Posterior vena cava (tissue), 2 donors: ENCODE results near the gene ITPKB. TPM values are rescaled to one million over a fixed set of nuclear protein-coding genes. Genes with fewer than 3 reads are reported as not detected.

Experiments
- DNase-seq: peaks from one replicate; pipeline ENCODE4 v3.0.0-alpha.2; 2020; ENCODE audit warnings: low spot score
- intact Hi-C, 2 donors: fragments of 100-400 bp; cut with DNase I; formaldehyde crosslinking; loops; one replicate each; pipeline versions ENCODE4 v1.14.1 to v1.14.2; 2022 to 2023
- total RNA-seq, 2 donors: library from RNA; stranded (reverse); fragmentation: NEBNext Ultra II Directional; extraction: Animal tissue kit (Norgen Biotek cat#: 25700); gene quantifications; one replicate each; pipeline ENCODE4 v1.2.1, GENCODE V29; 2021
- donor health status: DM: yes; HTN: yes; CAD: no.
- donor health status: DM: yes; HTN: yes; CAD: no.

ITPKB gene
- total RNA-seq, 2 donors from 2014 or later, result 22.4 to 24.4 TPM

GRCh38 chr1:226639631-226640061 lies 99.4 kb downstream of the ITPKB start:
- peak; percentile 77 for DNase-seq

DNA sequence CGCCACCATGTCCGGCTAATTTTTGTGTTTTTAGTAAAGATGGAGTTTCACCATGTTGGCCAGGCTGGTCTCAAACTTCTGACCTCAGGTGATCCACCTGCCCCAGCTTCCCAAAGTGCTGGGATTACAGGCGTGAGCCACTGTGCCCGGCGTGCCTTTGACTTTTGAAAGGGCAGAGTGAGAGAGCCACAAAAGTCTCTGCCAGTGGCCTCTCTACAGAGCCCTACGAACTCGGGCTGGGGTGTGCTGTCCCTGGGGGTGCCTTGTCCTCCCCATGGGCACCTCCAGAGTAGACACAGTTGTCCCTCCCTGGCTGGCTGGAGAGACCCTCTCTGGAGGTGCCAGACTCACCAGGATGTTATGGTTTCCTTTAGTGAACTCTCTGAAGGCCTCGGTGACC lies 99.9 kb downstream of the ITPKB start:
- intact Hi-C loops, result loop anchor here in 1 of 2 donors (5.0 kb wide), 1 partner anchor 188 kb away; no protein-coding TSS in a partner anchor
- DNase-seq, result peak; percentile 47

More at GRCh38 chr1:226639631-226640061, 99.4 kb downstream of the ITPKB start:
- intact Hi-C loops, result loop anchor here in 1 of 2 donors (5.0 kb wide), 1 partner anchor 188 kb away; no protein-coding TSS in a partner anchor

DNA sequence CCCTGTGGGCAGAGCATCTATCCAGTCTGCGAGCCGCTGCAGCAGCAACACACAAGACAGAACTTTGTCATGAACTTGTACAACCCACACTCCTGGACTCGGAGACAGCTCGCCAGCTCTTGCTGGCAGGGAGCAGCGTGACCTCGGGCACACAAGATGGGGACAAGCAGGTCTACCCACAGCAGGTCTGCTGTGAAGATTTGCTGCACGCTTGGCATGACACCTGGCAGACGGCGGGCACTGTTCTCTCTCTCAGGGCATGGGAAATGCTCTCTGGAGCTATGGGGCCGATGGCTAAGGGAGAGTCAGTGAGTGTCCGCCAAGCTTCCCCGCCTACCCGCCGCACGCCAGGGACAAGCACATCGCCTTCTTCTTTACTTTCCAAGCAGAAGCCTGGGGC lies 100.5 kb downstream of the ITPKB start:
- DNase-seq, result peak; percentile 82
- intact Hi-C loops, result loop anchor here in 1 of 2 donors (5.0 kb wide), 1 partner anchor 189 kb away; no protein-coding TSS in a partner anchor

GRCh38 chr1:226638001-226638601 lies 101.0 kb downstream of the ITPKB start:
- intact Hi-C loops, result loop anchor here in 1 of 2 donors (5.0 kb wide), 1 partner anchor 189 kb away; no protein-coding TSS in a partner anchor
- peak; percentile 70 for DNase-seq

DNA sequence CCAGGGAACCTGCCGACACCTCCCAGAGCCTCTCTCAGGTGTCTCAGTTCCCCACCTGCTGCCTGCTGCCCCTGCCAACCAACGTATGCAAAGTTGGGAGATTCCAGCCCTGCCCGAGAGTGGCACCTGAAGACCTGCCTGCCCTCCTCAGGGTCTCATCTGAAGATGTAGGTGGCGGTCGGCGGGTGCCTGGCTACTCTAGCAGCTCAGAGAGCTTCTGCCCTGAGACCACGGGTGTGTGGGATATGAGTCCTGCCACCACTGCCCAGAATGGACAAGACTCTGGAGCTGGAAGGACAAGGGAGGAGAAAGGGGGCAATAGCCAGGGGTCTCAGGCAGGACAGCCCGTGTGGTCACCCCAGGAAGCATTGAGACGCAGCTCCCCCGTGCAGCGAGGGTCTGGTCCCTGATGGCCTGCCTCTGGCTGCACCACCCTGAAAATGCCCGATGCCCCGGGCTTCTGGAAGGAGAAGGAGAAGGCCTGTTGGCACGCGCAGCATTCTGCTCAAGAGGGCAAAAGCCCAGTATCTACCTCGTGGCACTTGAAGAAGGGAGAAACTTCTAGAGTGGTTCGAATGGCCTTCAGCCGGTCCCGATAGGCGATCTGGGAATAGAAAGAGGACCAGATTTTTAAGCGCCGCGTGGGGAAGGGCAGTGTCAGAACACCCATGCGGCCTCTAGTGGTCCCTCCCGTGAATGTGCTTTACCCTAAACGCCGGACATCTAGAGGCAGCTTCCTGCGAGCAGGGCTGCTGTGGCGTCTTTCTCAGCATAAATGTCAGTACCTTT lies 101.7 kb downstream of the ITPKB start:
- intact Hi-C loops, result loop anchor here in 1 of 2 donors (5.0 kb wide), 1 partner anchor 190 kb away; no protein-coding TSS in a partner anchor
- DNase-seq, result peak; percentile 87

DNA sequence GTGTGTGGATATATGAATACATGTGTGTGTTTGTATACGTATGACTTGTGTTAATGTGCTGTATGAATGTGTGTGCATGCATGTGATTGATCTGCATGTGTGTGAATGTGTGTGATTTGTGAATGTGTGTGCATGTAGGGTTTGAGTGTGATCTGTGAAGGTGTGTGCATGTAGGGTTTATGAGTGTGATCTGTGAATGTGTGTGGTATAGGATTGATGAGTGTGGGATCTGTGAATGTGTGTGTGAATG lies 102.3 kb downstream of the ITPKB start:
- intact Hi-C loops, result loop anchor here in 1 of 2 donors (5.0 kb wide), 1 partner anchor 191 kb away; no protein-coding TSS in a partner anchor
- no peak for DNase-seq

DNA sequence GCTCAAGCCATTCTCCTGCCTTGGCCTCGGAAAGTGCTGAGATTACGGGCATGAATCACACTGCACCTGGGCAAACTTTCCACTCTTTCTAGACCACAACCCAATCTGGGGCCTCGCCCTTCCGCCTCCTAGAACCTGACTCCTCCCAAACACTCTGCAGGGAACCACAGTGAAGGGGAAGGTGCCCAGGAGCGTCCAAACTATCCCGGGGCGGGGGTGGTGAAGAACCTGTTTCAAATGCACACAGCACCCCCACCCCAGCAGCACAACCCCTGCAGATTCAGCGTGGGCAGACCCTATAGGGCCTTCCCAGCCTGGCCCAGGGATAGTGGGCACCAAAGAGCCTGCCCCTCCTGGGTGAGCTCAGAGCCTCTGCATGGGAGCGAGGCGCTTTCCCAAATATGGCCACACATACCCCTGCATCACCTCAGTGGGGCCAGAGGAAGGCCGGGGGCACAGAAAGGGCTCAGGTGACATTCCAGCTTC lies 103.6 kb downstream of the ITPKB start:
- DNase-seq, result peak; percentile 63
- intact Hi-C loops, result loop anchor here (2.0 to 5.0 kb wide), 2 partner anchors 192 to 193 kb away; no protein-coding TSS in a partner anchor

DNA sequence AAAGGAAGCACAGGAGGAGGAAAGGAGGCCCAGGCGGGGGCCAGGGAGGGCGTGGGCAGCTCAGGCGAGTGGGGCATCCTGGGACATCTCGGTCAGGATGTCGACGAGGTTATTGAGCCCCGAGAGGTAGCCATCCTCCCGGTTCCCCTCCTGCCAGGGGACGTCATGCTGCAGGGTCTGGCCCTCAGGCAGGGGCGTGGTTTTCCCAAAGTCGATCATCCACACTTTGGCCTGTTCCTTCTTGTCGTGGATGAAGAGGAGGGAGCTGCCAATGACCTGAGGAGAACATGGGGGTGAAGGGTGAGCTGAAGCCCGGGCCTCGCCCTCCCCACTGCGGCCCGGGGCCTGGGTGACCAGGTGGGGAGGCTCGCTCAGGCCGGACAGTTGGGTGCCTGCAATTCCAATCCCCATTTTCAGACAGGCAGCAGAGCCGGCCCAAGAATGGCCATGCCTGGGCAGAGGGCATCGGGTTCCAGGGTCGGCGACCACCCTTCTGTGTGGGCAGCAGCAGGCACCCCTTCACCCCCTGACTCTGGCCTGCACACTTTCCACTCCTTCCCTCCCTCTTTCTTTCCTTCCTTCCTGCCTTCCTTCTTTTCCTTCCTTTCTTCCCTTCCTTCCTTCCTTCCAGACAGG lies 104.4 kb downstream of the ITPKB start:
- intact Hi-C loops, result loop anchor here (2.0 to 5.0 kb wide), 2 partner anchors 193 to 194 kb away; no protein-coding TSS in a partner anchor
- peak; percentile 74 for DNase-seq

DNA sequence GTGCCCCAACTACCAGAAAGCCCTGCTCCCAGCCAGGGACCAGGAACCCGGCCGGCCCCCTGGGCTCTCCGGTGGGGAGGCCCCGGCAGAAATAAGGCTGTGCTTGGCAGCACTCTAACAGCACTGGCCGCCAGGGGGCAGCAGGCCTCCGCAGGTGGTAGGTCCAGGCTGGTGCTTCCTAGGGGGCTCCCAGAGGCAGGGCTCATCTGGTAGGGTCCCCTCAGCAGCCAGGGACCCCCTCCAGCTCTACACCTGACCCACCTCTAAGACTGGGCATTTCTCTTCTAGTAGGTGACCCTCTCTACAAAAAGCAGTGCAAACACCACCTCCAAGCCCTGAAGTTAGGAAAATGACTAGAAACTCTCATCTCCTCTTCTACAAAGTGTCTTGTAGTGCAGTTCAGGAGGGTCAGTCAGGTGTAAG lies 104.9 kb downstream of the ITPKB start:
- intact Hi-C loops, result loop anchor here in 1 of 2 donors (2.0 kb wide), 1 partner anchor 195 kb away; no protein-coding TSS in a partner anchor
- DNase-seq, result peak; percentile 94

- intact Hi-C loops, result loop anchor here in 1 of 2 donors (2.0 kb wide), 1 partner anchor 195 kb away; no protein-coding TSS in a partner anchor
- no peak for DNase-seq
These were observed 105.4 kb downstream of the ITPKB start for GRCh38 chr1:226633541-226634165.

DNA sequence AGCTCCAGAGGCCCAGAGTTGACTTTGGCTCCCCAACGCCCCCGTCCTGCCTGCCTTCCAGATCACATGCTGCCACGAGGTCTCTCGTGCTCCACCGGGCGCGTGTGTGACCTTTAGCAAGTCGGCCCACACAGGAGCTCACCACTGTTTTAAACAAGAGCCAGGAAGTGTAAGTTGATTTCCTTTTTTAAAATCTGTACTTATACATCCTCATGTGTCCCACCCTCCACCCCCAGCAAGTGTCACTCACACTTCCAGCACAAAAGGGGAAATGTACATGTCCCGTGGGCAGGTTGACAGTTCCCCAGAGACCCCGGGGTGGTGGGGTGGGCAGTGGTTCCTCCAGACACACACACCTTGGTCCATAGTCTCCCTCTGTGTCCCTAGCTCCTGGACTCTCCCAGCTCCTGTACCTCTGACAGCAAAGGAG lies 106.1 kb downstream of the ITPKB start:
- intact Hi-C loops, result no loop called here
- peak; percentile 64 for DNase-seq

DNA sequence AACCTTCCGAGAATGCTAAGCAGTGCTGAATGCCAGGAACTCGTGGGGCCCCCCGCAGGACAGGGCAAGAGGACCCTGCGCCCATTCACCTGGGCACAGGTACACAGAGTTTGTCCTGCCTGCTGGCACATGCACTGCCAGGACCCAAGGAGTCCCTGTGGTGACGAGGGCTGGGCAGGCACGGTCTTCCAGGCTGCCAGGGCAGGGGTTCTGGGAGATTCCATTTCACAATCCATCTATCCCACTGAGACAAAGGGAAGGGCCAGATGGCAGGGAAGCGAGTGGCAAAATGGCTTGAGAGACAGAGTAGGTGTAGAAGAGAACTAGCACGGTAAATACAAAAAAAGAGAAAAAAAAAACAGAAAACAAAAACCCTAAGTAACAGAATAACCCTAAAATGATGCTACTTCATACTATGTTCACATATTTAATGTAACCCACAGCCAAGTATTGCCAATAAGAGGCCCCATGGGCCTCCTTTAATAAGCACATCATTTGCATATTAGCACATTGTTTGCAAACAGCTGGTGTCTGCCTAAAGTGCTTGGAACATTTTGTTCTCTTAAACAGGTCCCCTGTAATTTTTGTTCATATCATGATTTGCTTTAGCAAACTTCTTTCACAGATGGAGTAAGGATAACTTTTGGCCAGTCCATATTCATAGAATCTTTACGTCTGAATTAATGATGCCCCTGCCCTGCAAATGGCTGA lies 106.8 kb downstream of the ITPKB start:
- DNase-seq, result peak; percentile 51
- intact Hi-C loops, result no loop called here

GRCh38 chr1:226631229-226632000 lies 107.7 kb downstream of the ITPKB start:
- DNase-seq, result peak; percentile 51
- intact Hi-C loops, result no loop called here

- intact Hi-C loops, result no loop called here
- no peak for DNase-seq
These were observed 108.5 kb downstream of the ITPKB start for GRCh38 chr1:226630592-226630991.

GRCh38 chr1:226629896-226630550 lies 109.1 kb downstream of the ITPKB start:
- peak; percentile 43 for DNase-seq
- intact Hi-C loops, result no loop called here

GRCh38 chr1:226629210-226629895 lies 109.7 kb downstream of the ITPKB start:
- intact Hi-C loops, result no loop called here
- peak; percentile 75 for DNase-seq
